Measurements from ENCODE around the gene DNM3.
A peak's percentile ranks its signal among the peaks of the same experiment; 100 is the strongest.
"Not testable (repeated sequence)": the region's sequence is repeated elsewhere in the genome, so short reads cannot be mapped to it uniquely, and the experiment has no call there.

Gene DNM3

GRCh38 chr1:172344444-172344843, 503.1 kb downstream of the DNM3 start:
- no peak for DNase-seq

- no peak for DNase-seq
Observed at GRCh38 chr1:172345077-172345476, 503.8 kb downstream of the DNM3 start.

- no peak for DNase-seq
Observed at GRCh38 chr1:172347416-172347815, 506.1 kb downstream of the DNM3 start.

DNA sequence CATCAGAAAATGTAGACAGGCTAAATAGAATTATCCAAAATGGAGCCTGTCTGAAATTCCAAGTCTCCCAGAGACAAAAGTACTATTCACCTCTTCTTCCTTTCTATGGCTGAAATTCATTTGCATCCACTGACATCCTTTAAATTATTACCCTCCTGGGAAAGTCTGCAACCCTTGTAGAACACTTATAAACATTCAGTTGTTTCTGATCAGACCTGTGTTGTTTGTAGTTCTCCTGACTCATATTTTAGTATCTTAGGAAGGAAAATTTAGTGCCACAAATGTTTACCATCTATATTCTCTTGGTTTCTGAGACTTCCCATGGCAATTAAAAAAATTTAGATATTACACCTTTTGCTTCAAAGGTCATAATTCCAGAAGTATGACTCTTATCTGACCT, 509.6 kb downstream of the DNM3 start:
- DNase-seq = no peak

DNA sequence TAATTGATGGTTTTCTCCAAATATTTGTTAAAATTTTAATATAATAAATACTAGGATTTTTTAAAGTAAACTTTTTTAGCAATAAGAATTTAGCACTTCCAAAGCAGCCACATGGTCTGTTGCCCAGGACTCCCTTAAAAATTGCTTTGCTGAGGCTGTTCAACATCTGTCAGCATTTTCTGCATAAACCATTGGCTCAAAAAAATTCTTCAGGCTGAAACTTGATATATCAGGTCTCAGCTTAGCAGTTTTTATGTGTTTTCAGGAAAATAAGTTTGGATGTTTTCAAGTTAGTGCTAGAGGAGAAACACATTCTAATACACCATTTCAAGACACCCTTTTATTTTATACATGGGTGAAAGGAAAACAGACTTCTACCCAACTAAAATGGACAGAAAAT, 510.0 kb downstream of the DNM3 start:
- DNase-seq = no peak

- DNase-seq = no peak
Observed at GRCh38 chr1:172351754-172352161, 510.5 kb downstream of the DNM3 start.

- no peak for DNase-seq
Observed at GRCh38 chr1:172352435-172352834, 511.1 kb downstream of the DNM3 start.

DNA sequence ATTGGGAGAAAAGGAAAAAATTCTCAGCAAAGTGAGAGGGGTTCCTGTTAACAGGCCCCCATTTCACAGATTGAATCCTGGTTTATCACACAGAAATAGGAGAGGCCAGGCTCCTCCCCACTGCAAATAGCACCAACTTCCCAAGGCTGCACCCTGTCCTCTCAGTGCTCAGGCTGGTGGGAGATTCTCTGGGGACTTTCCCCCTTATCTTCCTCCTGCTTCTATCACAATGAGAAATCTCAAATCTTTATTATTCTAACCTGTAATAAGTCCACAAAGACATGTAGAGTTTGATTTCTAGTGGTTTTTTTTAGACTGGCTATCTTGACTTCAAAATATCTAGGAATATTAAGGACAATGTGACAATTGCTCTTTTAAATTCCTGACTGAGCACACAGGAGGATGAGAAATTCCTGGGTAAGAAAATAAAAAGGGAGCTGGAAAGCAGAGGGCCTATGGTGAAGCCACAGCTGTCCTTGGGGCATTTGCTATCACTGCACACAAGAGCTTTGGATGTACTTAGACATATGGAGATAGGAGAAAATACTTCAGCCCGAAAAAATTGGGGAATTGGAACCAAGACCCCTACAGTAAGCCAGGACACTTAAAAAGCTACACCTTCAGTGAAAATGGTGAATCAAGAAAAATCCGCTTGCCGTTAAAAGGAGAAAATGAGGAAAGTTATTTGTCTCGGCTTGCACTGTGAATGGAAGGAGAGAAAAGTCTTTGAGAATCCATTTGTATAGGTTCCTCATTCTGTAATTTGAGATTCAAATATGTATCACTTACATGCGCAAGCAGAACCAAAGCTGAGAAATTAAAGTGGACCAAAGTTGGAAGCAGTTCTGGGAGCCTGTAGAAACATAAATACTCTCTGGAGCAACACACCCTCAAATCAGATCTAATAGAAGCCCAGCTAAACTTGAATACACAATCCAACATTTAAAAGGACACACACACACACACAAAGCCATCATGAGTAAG, 513.3 kb downstream of the DNM3 start:
- DNase-seq = no peak

DNA sequence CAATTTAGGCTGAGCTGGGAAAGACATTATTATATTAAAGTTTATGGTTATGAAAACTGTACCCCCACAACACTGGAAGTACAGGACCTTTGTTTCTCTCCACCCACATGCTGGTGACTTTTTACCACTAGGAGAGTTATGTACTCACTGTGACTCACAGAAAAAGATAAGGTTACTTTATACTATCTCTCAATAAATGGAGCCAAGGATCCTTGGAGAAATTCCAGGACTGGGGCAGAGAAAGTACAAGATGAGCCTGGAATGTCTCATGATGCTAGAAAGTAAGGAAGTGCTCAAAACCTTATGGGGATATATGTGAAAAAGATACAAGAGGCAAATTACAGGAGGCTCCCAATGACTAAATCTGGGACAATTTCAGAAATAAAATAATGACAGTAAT, 515.3 kb downstream of the DNM3 start:
- no peak for DNase-seq

- DNase-seq = peak; percentile 33
Observed at GRCh38 chr1:172357753-172358385, 516.6 kb downstream of the DNM3 start.

- peak; percentile 77 for DNase-seq
Observed at GRCh38 chr1:172359491-172359999, 518.2 kb downstream of the DNM3 start.

GRCh38 chr1:172360511-172360910, 519.2 kb downstream of the DNM3 start:
- peak; percentile 17 for DNase-seq

GRCh38 chr1:172360985-172361384, 519.7 kb downstream of the DNM3 start:
- no peak for DNase-seq

GRCh38 chr1:172363852-172364251, 522.6 kb downstream of the DNM3 start:
- DNase-seq = no peak

DNA sequence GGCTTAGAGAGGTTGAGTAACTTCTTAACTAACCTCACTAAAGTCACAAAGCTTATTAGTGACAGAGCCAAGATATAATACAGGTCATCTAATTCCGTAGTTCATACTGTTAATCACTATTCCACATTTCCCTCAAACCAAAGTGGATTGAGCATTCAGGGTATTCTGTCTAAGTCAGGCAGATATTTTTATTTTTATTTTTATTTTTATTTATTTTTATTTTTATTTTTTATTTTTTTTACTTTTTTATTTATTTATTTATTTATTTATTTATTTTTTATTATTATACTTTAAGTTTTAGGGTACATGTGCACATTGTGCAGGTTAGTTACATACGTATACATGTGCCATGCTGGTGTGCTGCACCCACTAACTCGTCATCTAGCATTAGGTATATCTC, 530.3 kb downstream of the DNM3 start:
- DNase-seq = not testable (repeated sequence)

DNA sequence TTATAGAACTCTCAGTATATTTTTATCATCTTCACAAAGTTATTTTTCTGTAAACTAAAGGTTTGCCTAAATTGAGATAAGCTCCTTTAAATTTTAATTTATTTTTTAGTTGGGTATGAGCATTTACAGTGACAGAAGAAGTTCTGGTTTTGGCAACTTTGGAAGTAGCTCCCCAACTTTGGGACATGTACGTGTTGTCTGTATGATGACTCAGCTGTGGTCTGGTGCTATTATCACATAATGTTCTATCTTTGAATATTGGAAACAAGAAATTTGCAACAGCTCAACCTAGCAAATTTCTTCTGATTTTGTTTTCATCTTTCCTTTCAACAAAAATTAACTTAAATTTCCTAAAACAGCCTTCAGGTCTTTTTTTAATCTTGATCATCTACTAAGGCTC, 532.6 kb downstream of the DNM3 start:
- DNase-seq = no peak

GRCh38 chr1:172375211-172375631, 533.9 kb downstream of the DNM3 start:
- DNase-seq = no peak

DNA sequence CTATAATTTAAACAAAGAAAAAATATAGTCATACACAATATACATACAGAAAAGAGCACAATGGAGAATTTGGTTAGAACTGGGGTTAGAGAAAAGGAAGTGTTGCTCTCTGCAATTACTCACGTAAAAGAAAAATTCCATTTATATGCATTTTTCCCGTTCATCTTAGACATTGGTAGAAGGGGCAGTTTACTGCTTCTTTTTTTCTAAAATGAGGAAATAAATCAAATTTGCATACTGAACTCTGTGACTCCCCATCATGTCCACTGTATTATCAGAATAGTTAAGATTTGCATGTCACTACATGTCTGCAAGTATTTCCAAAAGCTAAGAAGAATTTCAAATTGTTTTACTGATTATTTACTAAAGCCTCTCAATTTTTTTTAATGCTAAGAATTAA, 535.1 kb downstream of the DNM3 start:
- no peak for DNase-seq

- DNase-seq = no peak
Observed at GRCh38 chr1:172377565-172377964, 536.3 kb downstream of the DNM3 start.

- DNase-seq = no peak
Observed at GRCh38 chr1:172378109-172378760, 536.9 kb downstream of the DNM3 start.

DNA sequence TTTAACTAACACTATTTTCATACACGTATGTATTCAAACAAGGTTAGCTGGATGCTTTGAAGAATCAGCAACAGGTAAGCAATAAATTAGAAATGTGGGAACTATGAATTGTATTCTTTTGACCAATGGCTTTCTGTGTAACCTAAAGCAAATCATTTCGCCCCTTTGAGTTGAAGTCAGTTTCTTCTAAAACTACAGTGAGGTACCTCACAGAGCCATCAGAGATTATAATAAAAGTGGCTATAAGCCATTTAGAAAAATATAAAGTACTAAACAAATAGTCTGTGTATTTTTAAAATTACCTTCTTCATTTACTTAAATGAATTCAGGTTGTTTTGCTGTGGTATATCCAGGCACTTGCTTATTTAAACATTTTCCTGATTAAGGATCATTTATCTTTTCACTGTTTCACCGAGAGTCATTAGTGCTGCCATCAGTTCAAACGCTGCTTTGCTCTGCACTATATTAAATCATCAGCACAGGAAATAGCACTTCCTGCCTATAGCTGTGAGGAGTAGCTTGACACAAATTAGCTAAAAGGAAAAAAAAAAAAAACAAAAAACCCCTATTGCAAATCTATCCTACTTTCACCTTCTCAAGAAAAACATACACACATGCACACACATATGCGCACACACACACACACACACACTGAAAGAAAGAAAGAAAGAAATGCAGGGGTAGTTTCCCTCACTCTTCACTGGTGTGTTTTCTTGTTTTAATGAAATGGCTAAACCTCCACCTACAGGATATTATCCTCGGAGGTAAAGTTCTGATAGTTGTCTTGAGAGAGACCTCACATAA, 539.3 kb downstream of the DNM3 start:
- no peak for DNase-seq

DNA sequence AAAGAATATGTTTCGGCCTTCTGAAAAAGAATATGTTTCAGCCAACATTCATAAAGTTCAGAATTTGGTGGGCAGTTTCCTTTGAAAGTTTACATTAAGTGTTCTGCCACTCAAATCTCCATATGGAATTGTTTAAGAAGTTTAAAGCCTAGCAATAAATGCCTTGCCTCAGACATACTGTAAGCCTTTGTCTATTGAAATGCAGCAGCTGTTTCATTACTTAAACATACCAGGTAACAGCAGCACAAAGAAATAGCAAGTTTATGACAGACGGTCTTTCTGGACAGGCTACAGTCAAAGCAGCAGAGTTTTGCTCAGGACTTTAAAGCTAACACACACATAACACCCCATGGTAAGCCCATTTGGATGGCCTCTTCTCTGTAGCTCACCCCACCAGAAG, 540.6 kb downstream of the DNM3 start:
- no peak for DNase-seq

- DNase-seq = no peak
Observed at GRCh38 chr1:172382406-172382805, 541.1 kb downstream of the DNM3 start.

All from NCI-H1092 treated with DMSO at 0.1 percent for 48 hours (cell line).